GM18519 (cell line): ENCODE measurements around the gene CEACAM16.
"Not testable (repeated sequence)": the region's sequence is repeated elsewhere in the genome, so short reads cannot be mapped to it uniquely, and the experiment has no call there.

Experiments used
- ATAC-seq: cut with Tn5 transposase; IDR thresholded peaks from one replicate; pipeline ENCODE4 v1.9.1; 2021; ENCODE audit warnings: mild to moderate bottlenecking, moderate library complexity; ENCODE audit not compliant: unreplicated experiment, low FRiP score

The CEACAM16 gene

GRCh38 chr19:44698492-44699201, at the start of gene CEACAM16:
TSS of gene CEACAM16 (plus strand) at chr19:44699151. CDS start at chr19:44701457, 2,306 bp downstream.
- ATAC-seq, result no peak

GRCh38 chr19:44649578-44650145, 49.3 kb upstream of the CEACAM16 start:
- ATAC-seq, result no peak

DNA sequence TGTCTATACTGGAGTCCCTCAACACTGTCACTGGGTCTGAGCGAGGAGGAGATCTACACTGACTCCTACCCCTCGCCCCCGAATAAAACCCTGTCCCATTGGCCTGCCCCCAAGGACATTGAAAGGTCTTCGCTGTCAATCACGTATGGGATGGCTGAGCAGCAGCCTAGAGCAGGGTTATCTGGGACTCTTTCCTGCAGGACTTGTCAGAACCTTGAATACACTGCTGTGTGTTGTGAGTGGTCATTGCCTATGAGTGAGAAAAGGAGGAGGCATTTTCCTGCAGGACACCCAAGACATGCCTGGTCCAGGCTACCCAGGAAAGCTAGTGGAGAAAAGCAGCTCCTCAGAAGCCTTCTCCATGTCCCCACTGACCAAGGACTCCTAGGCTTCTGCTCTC, 45.6 kb upstream of the CEACAM16 start:
- ATAC-seq, result no peak

- ATAC-seq, result peak; percentile 39
Observed at GRCh38 chr19:44653977-44654774, 44.8 kb upstream of the CEACAM16 start.

GRCh38 chr19:44657211-44657921, 41.6 kb upstream of the CEACAM16 start:
- no peak for ATAC-seq

DNA sequence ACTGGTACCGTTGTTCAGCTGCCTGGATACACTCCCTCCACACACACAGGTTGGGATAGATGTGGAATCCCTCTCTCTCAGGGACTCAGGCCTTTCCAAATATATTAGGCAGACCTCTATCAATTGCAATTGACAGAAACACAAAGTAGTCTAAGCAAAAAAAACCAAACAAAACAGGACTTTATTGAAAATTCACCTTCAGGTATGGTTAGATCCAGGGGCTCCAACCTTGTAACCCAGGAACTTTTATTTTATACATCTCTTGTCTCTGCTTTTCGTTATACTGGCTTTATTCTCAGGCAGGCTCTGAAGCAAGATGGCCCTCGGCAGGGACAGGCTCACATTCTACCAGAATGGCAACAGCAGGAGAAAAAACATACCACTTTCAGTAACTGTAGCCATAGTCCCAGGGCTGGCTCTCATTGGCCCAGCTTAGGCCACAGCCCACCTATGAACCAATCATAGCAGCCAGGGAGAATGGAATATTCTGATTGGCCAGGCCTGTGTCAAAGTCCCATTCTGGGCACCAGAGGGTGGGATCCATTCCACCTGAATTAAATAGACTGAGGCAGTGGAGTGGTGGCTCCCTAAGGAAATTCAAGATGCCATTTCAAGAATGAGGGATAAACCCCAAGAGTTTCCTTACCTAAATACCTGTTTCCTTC, 40.8 kb upstream of the CEACAM16 start:
- ATAC-seq, result no peak

DNA sequence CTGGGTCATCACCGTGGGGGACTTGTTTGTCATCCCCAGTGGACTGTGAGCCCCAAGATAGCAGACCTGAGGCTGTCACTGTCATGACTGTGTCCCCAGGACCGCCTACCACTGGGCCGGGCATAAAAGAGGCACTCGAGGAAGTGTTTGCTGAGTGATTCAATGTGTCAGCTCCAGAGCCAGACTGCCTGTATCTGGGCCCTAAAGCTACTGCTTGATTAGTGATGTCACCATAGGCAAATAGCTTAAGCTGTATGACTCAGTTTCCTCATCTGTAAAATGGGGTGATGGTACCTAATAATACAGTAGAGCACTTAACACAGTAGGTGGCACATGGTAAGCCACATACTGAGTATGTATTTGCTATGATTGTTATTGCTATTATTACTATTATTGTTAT, 38.9 kb upstream of the CEACAM16 start:
- no peak for ATAC-seq

DNA sequence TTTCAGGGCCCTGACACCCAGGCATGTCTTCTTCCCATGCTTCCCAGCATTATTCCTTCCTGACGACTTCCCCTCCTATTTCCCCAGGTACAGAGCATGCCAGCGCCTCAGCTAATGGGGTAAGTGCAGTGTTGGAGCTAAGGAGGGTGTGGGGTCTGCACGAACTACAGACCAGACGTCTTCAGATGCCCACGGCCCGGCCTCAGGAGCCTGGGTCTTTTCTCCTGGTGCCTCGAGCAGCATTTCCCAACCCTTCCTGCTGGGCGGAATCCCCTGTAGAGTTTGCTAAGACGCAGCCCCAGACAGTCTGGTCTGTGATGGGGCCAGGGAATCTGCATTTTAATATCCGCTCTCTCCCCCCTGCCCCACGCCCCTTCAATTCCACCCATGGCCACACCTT, 37.7 kb upstream of the CEACAM16 start:
- ATAC-seq, result no peak

GRCh38 chr19:44661904-44662303, 37.0 kb upstream of the CEACAM16 start:
- ATAC-seq, result no peak

GRCh38 chr19:44662691-44663385, 36.1 kb upstream of the CEACAM16 start:
- ATAC-seq, result no peak

DNA sequence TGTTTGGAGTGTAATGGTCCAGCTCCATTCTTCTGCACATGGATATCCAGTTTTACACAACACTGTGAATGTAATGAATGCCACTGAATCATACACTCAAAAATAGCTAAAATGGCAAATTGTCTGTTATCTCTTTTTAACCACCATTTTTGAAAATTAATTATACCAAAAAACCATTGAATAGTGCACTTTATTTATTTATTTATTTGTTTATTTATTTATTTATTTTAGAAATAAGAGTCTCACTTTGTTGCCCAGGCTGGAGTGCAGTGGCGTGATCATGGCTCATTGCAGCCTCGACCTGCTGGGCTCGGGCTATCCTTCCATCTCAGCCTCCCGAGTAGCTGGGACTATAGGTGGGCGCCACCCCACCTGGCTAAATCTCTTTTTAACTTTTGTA, 35.0 kb upstream of the CEACAM16 start:
- ATAC-seq, result no peak

- no peak for ATAC-seq
Observed at GRCh38 chr19:44664976-44665375, 34.0 kb upstream of the CEACAM16 start.

DNA sequence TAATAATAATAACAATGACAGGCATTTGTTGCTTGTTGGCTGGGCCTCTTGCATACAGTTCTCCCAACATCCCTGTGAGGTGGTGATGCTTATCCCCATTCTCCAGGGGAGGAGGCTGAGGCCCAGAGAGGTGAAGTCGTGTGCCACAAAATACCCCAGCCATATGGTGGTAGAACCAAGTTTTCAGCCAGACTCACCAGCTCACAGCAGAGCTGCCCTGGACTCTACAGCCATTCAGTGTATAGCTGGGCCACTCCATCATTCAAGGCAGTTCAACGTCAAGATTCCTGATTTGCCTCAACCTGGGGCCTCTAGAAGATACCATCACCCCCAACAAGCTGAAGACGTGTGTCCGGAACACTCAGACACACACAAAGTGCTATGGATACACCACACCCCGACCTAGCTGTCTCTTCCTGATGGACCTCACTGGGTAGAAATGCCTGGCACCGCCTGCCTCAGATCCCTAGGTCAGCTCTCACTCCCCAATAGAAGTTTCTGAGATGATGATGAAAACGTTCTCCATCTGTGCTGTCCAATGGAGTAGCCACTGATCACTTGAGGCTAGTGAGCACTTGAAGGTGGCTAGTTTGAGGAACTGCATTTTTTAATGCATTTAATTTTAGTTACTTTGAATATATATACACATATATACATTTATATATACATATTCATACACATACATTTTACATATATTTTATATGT, 31.9 kb upstream of the CEACAM16 start:
- ATAC-seq, result no peak

DNA sequence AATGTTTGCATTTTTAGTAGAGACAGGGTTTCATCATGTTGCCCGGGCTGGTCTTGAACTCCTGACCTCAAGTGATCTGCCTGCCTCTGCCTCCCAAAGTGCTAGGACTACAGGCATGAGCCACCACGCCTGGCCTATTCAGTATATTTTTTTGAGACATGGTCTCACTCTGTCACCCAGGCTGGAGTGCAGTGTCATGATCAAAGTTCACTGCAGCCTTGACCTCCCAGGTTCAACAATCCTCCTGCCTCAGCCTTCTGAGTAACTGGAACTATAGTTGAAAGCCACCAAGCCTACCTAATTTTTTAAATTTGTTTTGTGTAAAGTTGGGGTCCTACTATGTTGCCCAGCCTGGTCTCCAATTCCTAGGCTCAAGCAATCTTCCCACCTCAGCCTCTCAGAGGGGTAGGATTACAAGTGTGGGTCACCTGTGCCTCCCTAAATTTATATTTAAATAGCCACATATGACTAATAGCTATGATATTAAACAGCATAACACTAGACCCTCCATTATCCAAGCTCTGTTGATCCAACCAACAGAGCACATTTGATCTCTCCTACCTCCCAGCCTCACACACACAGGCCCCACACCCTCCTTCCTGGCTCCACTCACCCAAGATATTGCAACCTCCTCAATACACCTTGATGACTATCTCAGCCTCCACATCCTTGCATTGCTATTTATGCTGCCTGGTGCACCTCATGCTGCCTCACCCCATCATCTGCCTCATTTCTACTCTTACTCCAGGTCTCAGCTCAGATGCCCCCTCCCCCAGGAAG, 29.8 kb upstream of the CEACAM16 start:
- ATAC-seq, result no peak

GRCh38 chr19:44670027-44670426, 28.9 kb upstream of the CEACAM16 start:
- ATAC-seq, result not testable (repeated sequence)

DNA sequence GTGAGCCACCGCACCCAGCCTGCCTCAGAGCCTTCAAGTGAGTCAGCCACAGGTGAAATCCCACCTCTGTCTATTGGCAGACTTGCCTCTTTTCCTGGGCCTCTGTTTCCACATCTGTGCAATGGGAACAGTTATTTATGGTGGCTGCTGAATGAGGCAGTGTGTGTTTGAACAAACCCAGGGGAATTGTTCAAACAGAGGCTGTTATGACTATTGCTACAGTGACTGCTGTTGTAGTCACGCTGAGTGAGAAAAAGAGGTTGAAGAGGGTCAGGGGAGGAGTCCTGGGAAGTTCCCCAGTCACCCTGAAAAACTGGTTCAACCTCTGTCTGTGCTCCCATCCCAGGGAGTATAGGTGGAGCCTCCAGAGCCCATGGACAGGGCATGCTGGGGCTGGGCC, 27.6 kb upstream of the CEACAM16 start, which contains the start of gene CEACAM19:
Gene CEACAM19, plus strand, starts transcription at position 83 of the 400 bp plus-strand sequence. CDS start 450 bp downstream, outside the sequence.
- no peak for ATAC-seq

DNA sequence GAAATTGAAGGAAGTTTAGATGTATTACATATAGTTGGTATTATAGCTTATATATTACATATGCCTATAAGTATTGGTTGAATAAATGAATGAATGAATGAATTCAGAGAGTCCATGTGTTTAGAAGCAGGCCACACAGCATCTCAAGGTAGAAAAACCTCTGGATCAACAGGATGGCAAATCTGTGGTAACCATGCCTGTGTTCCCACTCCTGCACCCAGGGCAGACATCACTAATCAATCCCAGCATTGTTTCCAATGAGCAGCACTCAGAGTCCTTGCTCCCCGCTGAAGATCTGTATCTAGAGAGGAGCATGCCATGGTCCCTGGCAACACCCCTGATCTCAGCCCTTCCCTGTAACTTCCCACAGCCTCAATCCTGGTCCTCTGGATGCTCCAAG, 26.7 kb upstream of the CEACAM16 start:
- ATAC-seq, result no peak

DNA sequence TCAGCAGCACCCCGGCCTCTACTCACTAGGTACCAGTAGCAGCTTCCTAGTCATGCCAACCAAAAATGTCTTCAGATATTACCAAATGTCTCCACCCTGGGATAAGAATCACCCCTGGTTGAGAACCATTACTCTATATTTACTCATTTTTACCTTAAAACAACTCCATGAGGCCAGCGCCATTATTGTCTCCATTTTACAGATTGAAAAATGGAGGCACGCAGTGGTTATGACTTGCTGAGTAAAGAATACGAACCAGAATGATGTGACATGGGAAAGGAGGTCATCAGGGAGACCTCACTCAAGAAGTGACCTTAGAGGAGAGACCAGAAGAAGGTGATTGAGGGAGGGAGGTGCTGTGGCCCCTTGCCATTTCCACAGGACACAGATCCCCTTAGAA, 25.4 kb upstream of the CEACAM16 start:
- ATAC-seq, result no peak
